ENCODE data around the gene SFRP2.

- TF ChIP-seq CTCF (IDR thresholded peaks at IDR 0.05) (no peak), POLR2A (IDR thresholded peaks at IDR 0.05) (no peak)
These were observed 23.0 kb downstream of the SFRP2 start for GRCh38 chr4:153765894-153766293.

All from Peyer's patch (tissue), 4 donors.